HG03558 (cell line): Measurements from ENCODE around the gene GPR179.
"Not testable (repeated sequence)": the region's sequence is repeated elsewhere in the genome, so short reads cannot be mapped to it uniquely, and the experiment has no call there.

Experiments
- ATAC-seq: cut with Tn5 transposase; IDR thresholded peaks from one replicate; pipeline ENCODE4 v1.9.1; 2021; ENCODE audit warnings: moderate number of reproducible peaks; ENCODE audit not compliant: unreplicated experiment; ENCODE audit errors: extremely low read depth

The GPR179 gene

GRCh38 chr17:38325221-38325851 lies 18.4 kb downstream of the GPR179 start:
- ATAC-seq, result no peak

GRCh38 chr17:38324772-38325171 lies 19.0 kb downstream of the GPR179 start:
- ATAC-seq, result no peak

GRCh38 chr17:38324141-38324697 lies 19.5 kb downstream of the GPR179 start:
- ATAC-seq, result no peak

GRCh38 chr17:38322897-38323296 lies 20.9 kb downstream of the GPR179 start:
- no peak for ATAC-seq

GRCh38 chr17:38322156-38322779 lies 21.5 kb downstream of the GPR179 start:
- ATAC-seq, result no peak

GRCh38 chr17:38320482-38320881 lies 23.3 kb downstream of the GPR179 start:
- no peak for ATAC-seq

GRCh38 chr17:38317081-38317480 lies 26.7 kb downstream of the GPR179 start:
- ATAC-seq, result no peak

GRCh38 chr17:38315497-38315896 lies 28.3 kb downstream of the GPR179 start:
- ATAC-seq, result no peak

GRCh38 chr17:38296834-38297517 lies 46.8 kb downstream of the GPR179 start, which contains the start of gene MRPL45:
MRPL45 (plus strand) TSS chr17:38297168; CDS start chr17:38297184, 16 bp downstream.
- ATAC-seq, result peak; percentile 74

- ATAC-seq, result not testable (repeated sequence)
Observed at GRCh38 chr17:38295602-38296365, 48.0 kb downstream of the GPR179 start.

GRCh38 chr17:38289760-38290159 lies 54.0 kb downstream of the GPR179 start:
- not testable (repeated sequence) for ATAC-seq

GRCh38 chr17:38288217-38288827 lies 55.4 kb downstream of the GPR179 start:
- ATAC-seq, result not testable (repeated sequence)

- not testable (repeated sequence) for ATAC-seq
Observed at GRCh38 chr17:38286501-38287091, 57.2 kb downstream of the GPR179 start.

GRCh38 chr17:38285994-38286393 lies 57.8 kb downstream of the GPR179 start:
- ATAC-seq, result not testable (repeated sequence)
